Erythroblast (primary cell): ENCODE data around the gene VNN1.
A peak's percentile ranks its signal among the peaks of the same experiment; 100 is the strongest.
"Not testable (repeated sequence)": the region's sequence is repeated elsewhere in the genome, so short reads cannot be mapped to it uniquely, and the experiment has no call there.

Experiments used
- DNase-seq, 2 experiments: peaks; one replicate each; lab custom pipeline; 2025; lab: John Stamatoyannopoulos, UW
- GATA1 ChIP-seq: IDR thresholded peaks from 2 replicates; pipeline ENCODE4 v1.6.1; 2011; ENCODE audit warnings: low read depth, mild to moderate bottlenecking, control low read depth, low read length, moderate library complexity
- POLR2A ChIP-seq: IDR thresholded peaks from 2 replicates; pipeline ENCODE4 v1.6.1; 2011; ENCODE audit warnings: mild to moderate bottlenecking, low read length

VNN1 gene

GRCh38 chr6:132703936-132704335, 9.9 kb downstream of the VNN1 start:
- no peak for DNase-seq
- TF ChIP-seq GATA1: no peak
- TF ChIP-seq POLR2A: no peak

GRCh38 chr6:132698608-132699007, 15.2 kb downstream of the VNN1 start:
- no peak for TF ChIP-seq GATA1
- TF ChIP-seq POLR2A: no peak
- no peak for DNase-seq

- TF ChIP-seq GATA1 (no peak), POLR2A (no peak)
- no peak for DNase-seq
Measured at GRCh38 chr6:132695773-132696172, 18.1 kb downstream of the VNN1 start.

GRCh38 chr6:132693478-132693877, 20.4 kb downstream of the VNN1 start:
- TF ChIP-seq GATA1: no peak
- no peak for DNase-seq

- no peak for TF ChIP-seq GATA1
- no peak for TF ChIP-seq POLR2A
- DNase-seq: no peak
Measured at GRCh38 chr6:132690678-132691077, 23.2 kb downstream of the VNN1 start.

- DNase-seq: no peak
- TF ChIP-seq GATA1: no peak
- no peak for TF ChIP-seq POLR2A
Measured at GRCh38 chr6:132687306-132687705, 26.5 kb downstream of the VNN1 start.

- TF ChIP-seq POLR2A: no peak
- no peak for TF ChIP-seq GATA1
Measured at GRCh38 chr6:132686531-132686930, 27.3 kb downstream of the VNN1 start.

GRCh38 chr6:132685009-132685408, 28.8 kb downstream of the VNN1 start:
- TF ChIP-seq POLR2A: no peak
- TF ChIP-seq GATA1: no peak
- DNase-seq: no peak

More at GRCh38 chr6:132686531-132686930, 27.3 kb downstream of the VNN1 start:
- no peak for DNase-seq

GRCh38 chr6:132684272-132684671, 29.6 kb downstream of the VNN1 start:
- TF ChIP-seq GATA1: no peak
- TF ChIP-seq POLR2A: no peak
- DNase-seq: no peak

GRCh38 chr6:132683543-132683942, 30.3 kb downstream of the VNN1 start:
- DNase-seq: no peak
- TF ChIP-seq POLR2A (no peak), GATA1 (no peak)

GRCh38 chr6:132679094-132679493, 34.8 kb downstream of the VNN1 start:
- not testable (repeated sequence) for DNase-seq

GRCh38 chr6:132675749-132676148, 38.1 kb downstream of the VNN1 start:
- DNase-seq: no peak
- TF ChIP-seq POLR2A (no peak), GATA1 (no peak)

- TF ChIP-seq GATA1: no peak
- no peak for TF ChIP-seq POLR2A
Measured at GRCh38 chr6:132675002-132675401, 38.9 kb downstream of the VNN1 start.

GRCh38 chr6:132673376-132674094, 40.3 kb downstream of the VNN1 start:
- TF ChIP-seq GATA1: no peak
- TF ChIP-seq POLR2A: no peak
- no peak for DNase-seq

More at GRCh38 chr6:132675002-132675401, 38.9 kb downstream of the VNN1 start:
- no peak for DNase-seq

- no peak for TF ChIP-seq POLR2A
- no peak for TF ChIP-seq GATA1
Measured at GRCh38 chr6:132671295-132671694, 42.6 kb downstream of the VNN1 start.

GRCh38 chr6:132669690-132670291, 44.1 kb downstream of the VNN1 start:
- DNase-seq: peak; percentile 25 to 40
- TF ChIP-seq GATA1 (no peak), POLR2A (no peak)

More at GRCh38 chr6:132671295-132671694, 42.6 kb downstream of the VNN1 start:
- DNase-seq: no peak
